Measurements from ENCODE around the gene SYNGR4. TPM values are rescaled to one million over a fixed set of nuclear protein-coding genes. Genes with fewer than 3 reads are reported as not detected.
A peak's percentile ranks its signal among the peaks of the same experiment; 100 is the strongest.
"Not testable (repeated sequence)": the region's sequence is repeated elsewhere in the genome, so short reads cannot be mapped to it uniquely, and the experiment has no call there.

The SYNGR4 gene, protein sequence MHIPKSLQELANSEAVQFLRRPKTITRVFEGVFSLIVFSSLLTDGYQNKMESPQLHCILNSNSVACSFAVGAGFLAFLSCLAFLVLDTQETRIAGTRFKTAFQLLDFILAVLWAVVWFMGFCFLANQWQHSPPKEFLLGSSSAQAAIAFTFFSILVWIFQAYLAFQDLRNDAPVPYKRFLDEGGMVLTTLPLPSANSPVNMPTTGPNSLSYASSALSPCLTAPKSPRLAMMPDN
- total RNA-seq: not detected in 2 replicates
- long read RNA-seq: 0 reads

DNA sequence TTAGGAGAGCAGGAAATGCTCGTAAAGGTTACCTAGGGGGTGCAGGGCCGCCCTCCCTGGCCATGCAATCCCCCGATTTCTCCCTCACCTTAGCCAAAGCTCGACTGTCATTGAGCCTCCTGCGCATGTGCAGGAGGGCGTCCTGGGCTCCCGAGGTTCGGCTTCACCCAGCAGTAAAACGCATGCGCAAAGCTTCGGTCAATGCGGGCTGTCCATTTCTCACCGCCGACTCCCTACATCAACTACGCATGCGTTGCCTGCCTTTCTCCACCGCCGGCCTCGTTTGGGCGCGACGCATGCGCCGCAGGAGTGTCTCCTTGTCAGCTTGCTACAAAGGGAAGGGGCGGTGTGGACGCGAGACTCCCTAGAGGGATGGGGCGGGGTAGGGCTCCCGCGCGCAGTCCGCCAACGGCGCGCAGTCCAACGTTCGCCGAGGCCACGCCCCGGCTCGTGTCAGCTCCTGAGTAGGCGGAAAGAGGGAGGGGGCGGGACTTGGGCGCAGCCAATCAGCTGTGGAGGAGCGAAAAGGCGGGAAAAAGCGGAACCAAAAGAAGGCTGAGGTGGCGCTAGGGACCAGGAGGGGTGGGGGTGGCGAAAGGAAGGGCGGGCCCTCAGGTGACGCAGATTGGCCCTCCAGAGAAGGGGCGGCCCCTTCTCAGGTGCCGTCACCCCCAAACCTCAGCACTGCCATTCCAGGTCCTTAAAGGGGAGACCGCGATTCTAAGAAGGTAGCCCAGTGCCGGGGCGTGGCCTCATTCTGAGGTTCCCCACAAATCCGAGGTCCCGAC, at the start of gene SYNGR4, which contains the start of gene TMEM143:
Gene SYNGR4, plus strand, starts transcription at position 558 of the 788 bp plus-strand sequence. CDS start 1,476 bp downstream, outside the sequence.
Gene TMEM143, minus strand, starts transcription at position 131 of the 788 bp plus-strand sequence. Its CDS starts 20 bp downstream, at position 111.
- Mint-ChIP-seq H3K4me1 (ENCODE audit: unreplicated experiment) (peaks cover 11% of the 10 kb centered on the region), H3K27ac (ENCODE audit: unreplicated experiment) (peak within 1 kb of the TSS; percentile 93), H3K9me3 (ENCODE audit: unreplicated experiment) (no peaks in the 10 kb centered on the region), H3K36me3 (ENCODE audit: unreplicated experiment) (no peaks in the 10 kb centered on the region), H3K4me3 (ENCODE audit: unreplicated experiment) (peak within 1 kb of the TSS; percentile 82), H3K27me3 (ENCODE audit: unreplicated experiment) (no peaks in the 10 kb centered on the region)
- TF ChIP-seq, protein P1, sequence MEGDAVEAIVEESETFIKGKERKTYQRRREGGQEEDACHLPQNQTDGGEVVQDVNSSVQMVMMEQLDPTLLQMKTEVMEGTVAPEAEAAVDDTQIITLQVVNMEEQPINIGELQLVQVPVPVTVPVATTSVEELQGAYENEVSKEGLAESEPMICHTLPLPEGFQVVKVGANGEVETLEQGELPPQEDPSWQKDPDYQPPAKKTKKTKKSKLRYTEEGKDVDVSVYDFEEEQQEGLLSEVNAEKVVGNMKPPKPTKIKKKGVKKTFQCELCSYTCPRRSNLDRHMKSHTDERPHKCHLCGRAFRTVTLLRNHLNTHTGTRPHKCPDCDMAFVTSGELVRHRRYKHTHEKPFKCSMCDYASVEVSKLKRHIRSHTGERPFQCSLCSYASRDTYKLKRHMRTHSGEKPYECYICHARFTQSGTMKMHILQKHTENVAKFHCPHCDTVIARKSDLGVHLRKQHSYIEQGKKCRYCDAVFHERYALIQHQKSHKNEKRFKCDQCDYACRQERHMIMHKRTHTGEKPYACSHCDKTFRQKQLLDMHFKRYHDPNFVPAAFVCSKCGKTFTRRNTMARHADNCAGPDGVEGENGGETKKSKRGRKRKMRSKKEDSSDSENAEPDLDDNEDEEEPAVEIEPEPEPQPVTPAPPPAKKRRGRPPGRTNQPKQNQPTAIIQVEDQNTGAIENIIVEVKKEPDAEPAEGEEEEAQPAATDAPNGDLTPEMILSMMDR (IDR thresholded peaks at IDR 0.05): no peak
- peak; percentile 100 for DNase-seq (ENCODE audit: extremely low spot score, unreplicated experiment)

DNA sequence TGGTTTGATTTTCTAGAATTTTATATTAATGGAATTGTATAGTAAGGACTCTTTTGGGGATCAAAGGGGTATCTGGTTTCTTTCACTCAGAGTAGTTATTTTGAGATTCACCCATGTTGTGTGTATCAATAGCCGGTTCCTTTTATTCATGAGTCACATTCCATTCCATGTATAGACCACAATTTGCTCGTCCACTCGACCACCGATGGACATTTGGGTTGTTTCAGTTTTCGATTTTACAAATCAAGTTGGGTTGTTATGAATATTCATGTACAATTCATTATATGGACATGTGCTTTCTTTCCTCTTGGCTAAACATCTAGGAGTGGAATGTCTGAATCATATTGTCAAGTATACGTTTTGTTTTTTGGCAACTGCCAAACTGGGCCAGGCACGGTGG, 48.5 kb upstream of the SYNGR4 start:
- Mint-ChIP-seq H3K4me3 (ENCODE audit: unreplicated experiment) (no peak overlapping the region), H3K9me3 (ENCODE audit: unreplicated experiment) (no peaks in the 10 kb centered on the region), H3K27me3 (ENCODE audit: unreplicated experiment) (no peaks in the 10 kb centered on the region), H3K4me1 (ENCODE audit: unreplicated experiment) (peaks cover 9% of the 10 kb centered on the region), H3K27ac (ENCODE audit: unreplicated experiment) (no peak overlapping the region), H3K36me3 (ENCODE audit: unreplicated experiment) (no peaks in the 10 kb centered on the region)
- TF ChIP-seq, protein P1 (IDR thresholded peaks at IDR 0.05): no peak
- no peak for DNase-seq (ENCODE audit: extremely low spot score, unreplicated experiment)

DNA sequence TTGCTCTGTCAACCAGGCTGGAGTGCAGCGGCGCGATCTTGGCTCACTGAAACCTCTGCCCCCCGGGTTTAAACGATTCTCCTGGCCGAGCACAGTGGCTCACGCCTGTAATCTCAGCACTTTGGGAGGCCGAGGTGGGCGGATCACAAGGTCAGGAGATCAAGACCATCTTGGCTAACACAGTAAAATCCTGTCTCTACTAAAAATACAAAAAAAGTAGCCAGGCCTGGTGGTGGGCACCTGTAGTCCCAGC, 46.5 kb upstream of the SYNGR4 start:
- not testable (repeated sequence) for H3K27me3 Mint-ChIP-seq (ENCODE audit: unreplicated experiment); H3K36me3 Mint-ChIP-seq (ENCODE audit: unreplicated experiment); H3K27ac Mint-ChIP-seq (ENCODE audit: unreplicated experiment); H3K9me3 Mint-ChIP-seq (ENCODE audit: unreplicated experiment); H3K4me3 Mint-ChIP-seq (ENCODE audit: unreplicated experiment); DNase-seq (ENCODE audit: extremely low spot score, unreplicated experiment)
- H3K4me1 Mint-ChIP-seq (ENCODE audit: unreplicated experiment): peaks cover 24% of the 10 kb centered on the region

DNA sequence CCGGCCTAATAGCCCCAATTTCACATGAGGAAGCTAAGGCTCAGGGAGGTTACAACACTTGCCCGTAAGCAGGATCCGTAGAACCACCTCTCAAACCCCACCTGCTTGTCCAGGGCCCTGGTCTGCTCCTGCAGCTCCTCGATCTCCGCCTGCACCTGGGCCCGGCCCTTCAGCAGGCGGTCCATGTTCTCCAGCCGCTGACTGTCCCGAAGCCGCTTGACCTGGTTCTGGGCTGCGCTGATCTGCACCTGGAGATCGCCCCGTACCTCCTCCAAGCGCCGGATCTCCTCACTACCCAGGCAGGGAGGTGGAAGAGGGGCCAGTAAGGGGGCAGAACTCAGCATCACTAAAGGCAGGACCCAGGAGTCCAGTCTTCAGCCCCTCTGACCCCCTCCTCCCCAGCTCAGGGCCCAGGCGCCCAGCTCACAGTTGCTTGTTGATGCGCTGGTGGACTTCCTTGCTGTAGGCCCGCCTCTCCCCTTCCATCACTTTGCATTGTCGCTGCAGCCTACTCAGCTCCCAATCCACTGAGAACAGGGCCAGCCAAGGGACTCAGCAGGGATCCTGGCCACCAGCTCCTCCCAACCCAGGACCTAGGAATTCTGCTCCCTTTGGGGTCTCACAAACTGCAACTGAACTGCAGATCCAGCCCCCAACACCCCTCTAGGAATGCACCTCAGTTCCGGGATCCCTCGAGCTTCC, 45.7 kb upstream of the SYNGR4 start:
- H3K9me3 Mint-ChIP-seq (ENCODE audit: unreplicated experiment): no peaks in the 10 kb centered on the region
- H3K4me1 Mint-ChIP-seq (ENCODE audit: unreplicated experiment): peaks cover 31% of the 10 kb centered on the region
- TF ChIP-seq, protein P1 (IDR thresholded peaks at IDR 0.05): no peak
- no peak for DNase-seq (ENCODE audit: extremely low spot score, unreplicated experiment)
- H3K4me3 Mint-ChIP-seq (ENCODE audit: unreplicated experiment): no peak overlapping the region
- H3K27me3 Mint-ChIP-seq (ENCODE audit: unreplicated experiment): no peaks in the 10 kb centered on the region
- H3K27ac Mint-ChIP-seq (ENCODE audit: unreplicated experiment): no peak overlapping the region
- H3K36me3 Mint-ChIP-seq (ENCODE audit: unreplicated experiment): no peaks in the 10 kb centered on the region

DNA sequence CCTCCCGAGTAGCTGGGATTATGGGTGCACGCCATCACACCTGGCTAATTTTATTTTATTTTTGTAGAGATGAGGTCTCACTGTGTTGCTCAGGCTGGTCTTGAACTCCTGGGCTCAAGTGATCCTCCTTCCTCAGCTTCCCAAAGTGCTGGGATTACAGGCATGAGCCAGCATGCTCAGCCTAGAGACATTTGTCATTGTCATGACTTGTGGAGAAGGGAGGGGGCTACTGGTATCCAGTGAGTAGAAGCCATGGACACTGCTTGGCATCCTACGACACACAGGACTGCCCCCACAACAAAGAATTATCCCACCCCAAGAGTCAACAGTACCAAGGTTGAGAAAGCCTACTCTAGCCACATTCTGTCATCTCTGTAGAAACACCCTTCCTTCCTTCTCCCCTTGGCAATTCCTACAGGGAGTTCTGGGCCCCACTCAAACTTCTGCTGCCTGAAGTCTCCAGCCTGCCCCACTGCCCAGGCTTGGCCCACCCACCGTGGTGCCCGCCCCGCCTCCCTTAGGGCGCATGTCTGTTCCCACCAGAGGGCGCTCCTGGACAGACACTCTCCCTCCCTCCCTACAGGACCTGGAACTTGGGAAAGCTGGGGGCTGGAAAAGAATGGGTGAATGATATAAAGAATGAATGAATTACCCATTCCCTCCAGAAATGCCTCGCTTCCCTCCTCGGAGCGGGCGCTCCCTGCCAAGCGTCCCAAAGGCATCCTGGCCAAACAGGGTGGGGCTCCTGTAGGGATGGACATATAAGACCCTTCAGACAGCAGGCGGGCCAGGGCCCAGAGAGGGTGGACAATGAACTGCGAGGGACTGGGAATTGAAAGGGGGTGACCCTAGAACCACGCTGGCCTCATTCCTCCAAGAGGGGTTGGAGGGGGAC, 44.3 kb upstream of the SYNGR4 start:
- no peaks in the 10 kb centered on the region for H3K36me3 Mint-ChIP-seq (ENCODE audit: unreplicated experiment)
- no peaks in the 10 kb centered on the region for H3K27me3 Mint-ChIP-seq (ENCODE audit: unreplicated experiment)
- TF ChIP-seq, protein P1 (IDR thresholded peaks at IDR 0.05): peak; percentile 88
- no peaks in the 10 kb centered on the region for H3K9me3 Mint-ChIP-seq (ENCODE audit: unreplicated experiment)
- peak; percentile 95 for DNase-seq (ENCODE audit: extremely low spot score, unreplicated experiment)
- peaks cover 41% of the 10 kb centered on the region for H3K4me1 Mint-ChIP-seq (ENCODE audit: unreplicated experiment)
- no peak overlapping the region for H3K4me3 Mint-ChIP-seq (ENCODE audit: unreplicated experiment)
- H3K27ac Mint-ChIP-seq (ENCODE audit: unreplicated experiment): peak overlapping the region; percentile 14
